Natural killer cell treated with Interleukin-12 subunit alpha and Interleukin-12 subunit beta and Interleukin-15 and Interleukin-18, amount 100 ng/mL, for 72 hours (primary cell): ENCODE data around the gene EDN2. TPM values are rescaled to one million over a fixed set of nuclear protein-coding genes. Genes with fewer than 3 reads are reported as not detected.

Source experiments
- ATAC-seq, 2 donors: fragments of 150-1000 bp; cut with Tn5 transposase in 1 of 2; sonication (Bioruptor Pico), chemical (Tn5 transposase) in 1 of 2; 2 replicates each; pipeline ENCODE4 v1.10.0; 2021
- DNase-seq: peaks from one replicate; pipeline ENCODE4 v3.0.0; 2022; ENCODE audit warnings: low spot score
- H3K27ac Mint-ChIP-seq, 2 donors: 1 replicate in 1 of 2; 2 replicates in 1 of 2; pipeline ENCODE4 v1.8.0; 2022; ENCODE audit warnings: mixed read lengths in 2 of 2, mild to moderate bottlenecking in 1 of 2, moderate library complexity in 1 of 2
- H3K27me3 Mint-ChIP-seq, 2 donors: 1 replicate in 1 of 2; 2 replicates in 1 of 2; pipeline ENCODE4 v1.8.0; 2022; ENCODE audit warnings: mixed read lengths in 2 of 2
- H3K36me3 Mint-ChIP-seq: one replicate; pipeline ENCODE4 v1.8.0; 2022; ENCODE audit warnings: mixed read lengths
- H3K4me1 Mint-ChIP-seq, 2 donors: 1 replicate in 1 of 2; 2 replicates in 1 of 2; pipeline ENCODE4 v1.8.0; 2022; ENCODE audit warnings: low read depth in 2 of 2, mixed read lengths in 2 of 2, mild to moderate bottlenecking in 1 of 2
- H3K4me3 Mint-ChIP-seq: one replicate; pipeline ENCODE4 v1.8.0; 2022; ENCODE audit warnings: mixed read lengths
- H3K9me3 Mint-ChIP-seq: 2 replicates; pipeline ENCODE4 v1.8.0; 2022; ENCODE audit warnings: mixed read lengths
- total RNA-seq, 2 donors: library from RNA; stranded (reverse); gene quantifications; one replicate each; pipeline ENCODE4 v1.2.3, GENCODE V29; 2022

EDN2 gene
- total RNA-seq, 2 donors from 2014 or later: not detected

GRCh38 chr1:41488040-41488951, 3.8 kb upstream of the EDN2 start:
- ATAC-seq: no peak
- H3K9me3 Mint-ChIP-seq: peaks cover 4% of the 10 kb centered on the region
- H3K4me3 Mint-ChIP-seq: no peak overlapping the region
- no peak for DNase-seq
- peaks cover 0 to 6% of the 10 kb centered on the region in 2 donors for H3K4me1 Mint-ChIP-seq
- no peaks in the 10 kb centered on the region for H3K36me3 Mint-ChIP-seq
- no peak overlapping the region for H3K27ac Mint-ChIP-seq
- H3K27me3 Mint-ChIP-seq: peaks cover 16 to 21% of the 10 kb centered on the region in 2 donors

DNA sequence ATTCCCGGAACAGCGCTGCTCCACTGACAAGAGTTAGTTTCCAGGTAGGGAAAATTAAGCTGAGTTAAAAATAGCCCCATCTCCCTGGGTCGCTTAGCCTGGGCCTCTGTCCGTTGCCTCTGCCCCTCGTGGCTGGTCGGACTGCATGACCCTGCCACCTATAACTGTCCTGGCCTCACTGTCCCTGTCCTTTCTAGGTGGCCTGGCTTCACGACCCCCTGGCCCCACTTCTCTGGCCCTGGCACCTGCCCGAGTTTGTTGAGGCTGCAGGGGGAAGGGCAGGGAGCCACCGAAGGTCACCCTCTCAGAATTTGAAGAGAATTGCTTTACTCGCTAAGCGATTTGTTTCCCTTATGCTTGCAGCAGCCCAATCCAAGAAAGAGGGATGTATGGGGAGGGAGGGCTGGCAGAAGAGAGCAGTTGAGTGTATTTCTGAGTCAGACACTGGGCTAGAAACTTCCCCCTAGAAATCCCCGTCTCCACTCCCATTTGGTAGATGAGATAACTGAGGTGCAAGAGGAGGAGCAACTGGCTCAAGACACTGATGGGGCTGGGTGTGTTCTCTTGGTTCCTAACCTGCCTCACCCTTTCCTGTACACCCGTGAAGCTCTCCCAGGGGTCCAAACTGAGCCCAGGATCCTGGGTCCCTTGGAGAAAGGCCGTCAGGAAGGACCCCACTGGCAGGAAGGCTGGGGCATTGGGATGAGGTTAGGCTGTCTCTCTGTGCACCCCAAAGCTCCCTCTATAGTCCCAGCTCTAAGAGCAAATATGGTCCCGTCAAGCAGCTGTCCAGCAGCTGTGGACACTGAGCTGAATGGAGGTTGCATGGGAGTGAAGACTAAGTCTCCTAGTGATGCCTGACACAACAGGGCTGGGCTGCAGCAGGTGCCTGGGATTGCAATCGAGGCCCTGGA, 2.9 kb upstream of the EDN2 start:
- peaks cover 0 to 6% of the 10 kb centered on the region in 2 donors for H3K4me1 Mint-ChIP-seq
- H3K36me3 Mint-ChIP-seq: no peaks in the 10 kb centered on the region
- no peak overlapping the region for H3K4me3 Mint-ChIP-seq
- DNase-seq (no peak), ATAC-seq (no peak)
- H3K9me3 Mint-ChIP-seq: peaks cover 4% of the 10 kb centered on the region
- no peak overlapping the region for H3K27ac Mint-ChIP-seq
- peaks cover 16 to 21% of the 10 kb centered on the region in 2 donors for H3K27me3 Mint-ChIP-seq

DNA sequence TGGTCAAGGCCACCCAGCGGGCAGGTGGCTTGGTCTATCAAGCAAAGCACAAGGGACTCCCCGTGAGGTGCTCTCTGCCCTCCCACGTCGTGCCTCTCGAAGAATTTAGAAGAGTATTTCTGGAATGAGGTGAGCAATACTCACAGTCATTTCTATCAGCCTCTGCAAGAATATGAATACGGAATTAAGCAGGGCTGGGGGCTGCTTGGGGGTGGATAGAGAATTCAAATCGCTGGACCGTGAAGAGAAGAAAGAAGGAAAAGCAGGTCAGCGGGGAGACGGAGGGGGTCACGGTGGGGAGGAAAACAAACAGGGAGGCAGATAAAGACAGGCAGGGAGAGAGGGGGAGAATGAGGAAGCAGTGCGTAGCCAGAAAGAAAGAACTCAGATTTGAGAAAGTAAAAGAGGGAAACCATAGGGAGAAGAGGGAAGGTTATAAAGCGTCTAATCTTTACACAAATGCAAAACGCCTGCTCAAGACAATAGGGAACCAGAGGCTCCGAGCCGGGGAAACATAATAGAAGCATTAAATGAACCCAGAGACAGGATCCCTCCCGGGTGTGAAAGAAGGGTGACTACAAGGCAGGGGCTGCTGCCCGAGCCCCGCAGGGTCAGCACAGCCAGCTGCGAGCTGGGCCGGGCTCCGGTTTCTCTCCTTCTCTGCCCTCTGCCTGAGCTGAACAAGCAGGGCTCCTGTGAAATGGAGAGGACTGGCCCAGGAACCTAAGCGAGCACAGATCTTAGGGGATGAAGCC, 2.1 kb upstream of the EDN2 start:
- H3K27ac Mint-ChIP-seq: no peak overlapping the region
- no peak overlapping the region for H3K4me3 Mint-ChIP-seq
- H3K4me1 Mint-ChIP-seq: peaks cover 0 to 6% of the 10 kb centered on the region in 2 donors
- peaks cover 4% of the 10 kb centered on the region for H3K9me3 Mint-ChIP-seq
- ATAC-seq (no peak), DNase-seq (no peak)
- H3K27me3 Mint-ChIP-seq: peaks cover 16 to 21% of the 10 kb centered on the region in 2 donors
- no peaks in the 10 kb centered on the region for H3K36me3 Mint-ChIP-seq

GRCh38 chr1:41486053-41486370, 1.5 kb upstream of the EDN2 start:
- peaks cover 0 to 6% of the 10 kb centered on the region in 2 donors for H3K4me1 Mint-ChIP-seq
- H3K4me3 Mint-ChIP-seq: no peak overlapping the region
- DNase-seq: no peak
- H3K36me3 Mint-ChIP-seq: no peaks in the 10 kb centered on the region
- ATAC-seq: no peak
- peaks cover 4% of the 10 kb centered on the region for H3K9me3 Mint-ChIP-seq
- H3K27ac Mint-ChIP-seq: no peak overlapping the region
- peaks cover 16 to 21% of the 10 kb centered on the region in 2 donors for H3K27me3 Mint-ChIP-seq

- DNase-seq (no peak), ATAC-seq (no peak)
- peaks cover 16 to 21% of the 10 kb centered on the region in 2 donors for H3K27me3 Mint-ChIP-seq
- H3K27ac Mint-ChIP-seq: no peak overlapping the region
- no peak overlapping the region for H3K4me3 Mint-ChIP-seq
- H3K36me3 Mint-ChIP-seq: no peaks in the 10 kb centered on the region
- H3K4me1 Mint-ChIP-seq: peaks cover 0 to 6% of the 10 kb centered on the region in 2 donors
- peaks cover 4% of the 10 kb centered on the region for H3K9me3 Mint-ChIP-seq
Measured at GRCh38 chr1:41485605-41486004, 1.1 kb upstream of the EDN2 start.

GRCh38 chr1:41483960-41484401, 502 bp downstream of the EDN2 start:
- Mint-ChIP-seq H3K4me1 (peaks cover 0 to 6% of the 10 kb centered on the region in 2 donors), H3K36me3 (no peaks in the 10 kb centered on the region), H3K9me3 (no peaks in the 10 kb centered on the region), H3K27me3 (peaks cover 9% of the 10 kb centered on the region in 2 donors), H3K4me3 (no peak overlapping the region), H3K27ac (no peak overlapping the region)
- DNase-seq (no peak), ATAC-seq (no peak)

- no peak for DNase-seq
- Mint-ChIP-seq H3K9me3 (no peaks in the 10 kb centered on the region), H3K27me3 (peaks cover 9% of the 10 kb centered on the region in 2 donors), H3K36me3 (no peaks in the 10 kb centered on the region), H3K4me3 (no peak overlapping the region), H3K27ac (no peak overlapping the region), H3K4me1 (peaks cover 0 to 6% of the 10 kb centered on the region in 2 donors)
- no peak for ATAC-seq
Measured at GRCh38 chr1:41483001-41483850, 1.3 kb downstream of the EDN2 start.

DNA sequence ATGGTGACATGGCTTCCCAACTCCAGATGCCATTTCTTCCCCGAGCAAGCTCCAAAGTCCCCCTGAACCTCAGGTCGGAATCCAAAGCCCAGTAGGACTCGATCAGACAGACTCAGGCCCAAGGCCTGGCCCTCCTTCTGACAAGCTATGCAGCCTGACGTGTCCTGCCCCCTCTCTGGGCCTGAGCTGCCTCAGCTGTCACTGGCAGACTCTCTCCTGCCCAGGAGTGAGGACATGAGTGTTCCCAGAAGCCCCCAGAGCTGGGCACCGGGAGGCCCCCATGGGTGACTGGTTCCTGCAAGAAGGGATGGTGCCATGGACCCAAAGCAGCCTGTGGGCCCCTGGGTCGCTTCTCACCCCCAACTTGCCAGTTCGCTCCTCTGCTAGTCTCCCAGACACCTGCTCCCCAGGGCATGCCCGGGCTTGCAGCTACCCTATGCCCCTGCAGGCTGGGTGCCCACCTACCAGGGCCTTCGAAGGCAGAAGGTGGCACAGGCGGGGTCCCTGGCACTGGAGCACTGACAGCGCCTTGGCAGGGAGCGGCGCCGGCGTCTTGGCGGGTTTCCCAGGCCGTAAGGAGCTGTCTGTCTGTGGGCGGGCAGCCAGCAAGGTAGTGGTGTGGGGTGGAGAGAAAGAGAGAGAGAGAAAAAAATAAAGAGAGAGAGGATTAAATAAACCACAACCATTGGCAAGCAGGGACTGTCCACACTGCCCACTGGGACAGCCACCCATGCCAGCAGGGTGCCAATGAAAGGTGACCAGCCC, 2.3 kb downstream of the EDN2 start:
- Mint-ChIP-seq H3K27ac (no peak overlapping the region), H3K36me3 (no peaks in the 10 kb centered on the region), H3K4me1 (peaks cover 0 to 6% of the 10 kb centered on the region in 2 donors), H3K27me3 (peaks cover 9% of the 10 kb centered on the region in 2 donors), H3K4me3 (no peak overlapping the region), H3K9me3 (no peaks in the 10 kb centered on the region)
- no peak for ATAC-seq
- no peak for DNase-seq

- Mint-ChIP-seq H3K36me3 (no peaks in the 10 kb centered on the region), H3K4me1 (peaks cover 0 to 1% of the 10 kb centered on the region in 2 donors), H3K27me3 (peaks cover 2 to 5% of the 10 kb centered on the region in 2 donors), H3K9me3 (no peaks in the 10 kb centered on the region), H3K4me3 (no peak overlapping the region), H3K27ac (no peak overlapping the region)
- ATAC-seq (no peak), DNase-seq (no peak)
Measured at GRCh38 chr1:41481109-41481775, 3.2 kb downstream of the EDN2 start.

- DNase-seq (no peak), ATAC-seq (no peak)
- no peak overlapping the region for H3K27ac Mint-ChIP-seq
- H3K4me1 Mint-ChIP-seq: no peaks in the 10 kb centered on the region
- no peaks in the 10 kb centered on the region for H3K9me3 Mint-ChIP-seq
- no peaks in the 10 kb centered on the region for H3K27me3 Mint-ChIP-seq
- H3K4me3 Mint-ChIP-seq: no peak overlapping the region
- H3K36me3 Mint-ChIP-seq: no peaks in the 10 kb centered on the region
Measured at GRCh38 chr1:41480204-41481108, 4.0 kb downstream of the EDN2 start.

GRCh38 chr1:41479808-41480160, 4.7 kb downstream of the EDN2 start:
- no peaks in the 10 kb centered on the region for H3K27me3 Mint-ChIP-seq
- DNase-seq (no peak), ATAC-seq (no peak)
- no peaks in the 10 kb centered on the region for H3K4me1 Mint-ChIP-seq
- no peak overlapping the region for H3K27ac Mint-ChIP-seq
- H3K36me3 Mint-ChIP-seq: no peaks in the 10 kb centered on the region
- H3K4me3 Mint-ChIP-seq: no peak overlapping the region
- H3K9me3 Mint-ChIP-seq: no peaks in the 10 kb centered on the region
